GM18873 (cell line): ENCODE measurements around the gene ARL6IP4.

Source experiments
- ATAC-seq: cut with Tn5 transposase; IDR thresholded peaks from one replicate; pipeline ENCODE4 v1.9.1; 2021; ENCODE audit warnings: mild to moderate bottlenecking, moderate library complexity, moderate number of reproducible peaks; ENCODE audit not compliant: unreplicated experiment, low FRiP score

ARL6IP4 gene

GRCh38 chr12:122989225-122989839, 8.9 kb downstream of the ARL6IP4 start:
- no peak for ATAC-seq

- no peak for ATAC-seq
Observed at GRCh38 chr12:122989874-122990419, 9.5 kb downstream of the ARL6IP4 start.

GRCh38 chr12:122990561-122990960, 10.1 kb downstream of the ARL6IP4 start:
- ATAC-seq: no peak

GRCh38 chr12:122990961-122991622, 10.6 kb downstream of the ARL6IP4 start:
- no peak for ATAC-seq

- no peak for ATAC-seq
Observed at GRCh38 chr12:122991623-122992275, 11.3 kb downstream of the ARL6IP4 start.

GRCh38 chr12:122992386-122992785, 11.9 kb downstream of the ARL6IP4 start:
- no peak for ATAC-seq

- no peak for ATAC-seq
Observed at GRCh38 chr12:122994140-122994675, 13.7 kb downstream of the ARL6IP4 start.

- ATAC-seq: no peak
Observed at GRCh38 chr12:122994781-122995502, 14.5 kb downstream of the ARL6IP4 start.

GRCh38 chr12:122995503-122996187, 15.2 kb downstream of the ARL6IP4 start:
- ATAC-seq: no peak

- ATAC-seq: no peak
Observed at GRCh38 chr12:122996188-122996601, 15.7 kb downstream of the ARL6IP4 start.

- ATAC-seq: no peak
Observed at GRCh38 chr12:122996621-122997342, 16.3 kb downstream of the ARL6IP4 start.

GRCh38 chr12:122997343-122998250, 17.1 kb downstream of the ARL6IP4 start:
- no peak for ATAC-seq

GRCh38 chr12:122998316-122998715, 17.8 kb downstream of the ARL6IP4 start:
- ATAC-seq: no peak

- ATAC-seq: no peak
Observed at GRCh38 chr12:122999196-122999946, 18.9 kb downstream of the ARL6IP4 start.

- ATAC-seq: no peak
Observed at GRCh38 chr12:122999986-123000420, 19.5 kb downstream of the ARL6IP4 start.

GRCh38 chr12:123000578-123000977, 20.1 kb downstream of the ARL6IP4 start:
- no peak for ATAC-seq

GRCh38 chr12:123001464-123001863, 21.0 kb downstream of the ARL6IP4 start:
- ATAC-seq: no peak

GRCh38 chr12:123003257-123003656, 22.8 kb downstream of the ARL6IP4 start:
- ATAC-seq: no peak
